Measurements from ENCODE around the gene SLC39A2. TPM values are rescaled to one million over a fixed set of nuclear protein-coding genes. Genes with fewer than 3 reads are reported as not detected.
"Not testable (repeated sequence)": the region's sequence is repeated elsewhere in the genome, so short reads cannot be mapped to it uniquely, and the experiment has no call there.

SLC39A2 gene
- polyA plus RNA-seq, 1 of the 3 experiments (the other 2 are of a cell fraction), result not detected

- Histone ChIP-seq H3K79me2 (ENCODE audit: insufficient read depth) (no peaks in the 10 kb centered on the region), H4K20me1 (ENCODE audit: insufficient read depth) (no peaks in the 10 kb centered on the region), H3K27me3 (ENCODE audit: insufficient read depth) (peaks cover 22% of the 10 kb centered on the region; the same call in 1 of the 2 replicates), H3K4me2 (no peak overlapping the region), H3K4me3 (ENCODE audit: low read depth in 2 of 2, low read length in 1 of 2) (no peak overlapping the region), H3K9ac (no peak overlapping the region), H3K9me2 (no peaks in the 10 kb centered on the region; the same call in 1 of the 2 replicates), H2AFZ (ENCODE audit: low read depth) (no peak overlapping the region), H3F3A (replicated peaks; ENCODE audit: insufficient read depth) (no peaks in the 10 kb centered on the region), H3K9me3 (no peaks in the 10 kb centered on the region), H3K36me3 (replicated peaks in 1 of 2; ENCODE audit: control insufficient read depth in 1 of 2, insufficient read depth in 2 of 2, low read length in 1 of 2) (no peaks in the 10 kb centered on the region), H3K4me1 (ENCODE audit: control insufficient read depth in 1 of 2, insufficient read depth in 2 of 2, low read depth in 1 of 2, low read length in 1 of 2) (no peaks in the 10 kb centered on the region), H3K27ac (ENCODE audit: low read depth in 2 of 2, low read length in 1 of 2) (no peak overlapping the region)
- DNase-seq, result no peak
- TF ChIP-seq ZBTB33 (IDR thresholded peaks at IDR 0.05; ENCODE audit: borderline replicate concordance, low read depth) (no peak), POLR2AphosphoS5 (IDR thresholded peaks at IDR 0.05; ENCODE audit: low read depth, low read length) (no peak), FOSL2 (IDR thresholded peaks at IDR 0.05; ENCODE audit: borderline replicate concordance, low read depth) (no peak), GATA2 (CRISPR knock-in tag; IDR thresholded peaks at IDR 0.05) (no peak), TEAD4 (IDR thresholded peaks at IDR 0.05; ENCODE audit: borderline replicate concordance, insufficient read depth) (no peak), MXI1 (IDR thresholded peaks at IDR 0.05; ENCODE audit: low read depth, low read length) (no peak), FOXM1 (IDR thresholded peaks at IDR 0.05; ENCODE audit: low read depth) (no peak), GABPA (IDR thresholded peaks at IDR 0.05; ENCODE audit: low read depth) (no peak)
- 8% methylated on average over 11 of the region's 11 CpGs for WGBS (ENCODE audit: low lambda C conversion rate)
- CTCF ChIA-PET, result interaction anchor here (1.3 to 3.1 kb wide), 2 partner anchors 15 to 99 kb away, joined by 4 to 27 read pairs; no protein-coding TSS in a partner anchor
- POLR2A ChIA-PET, result no interaction called here
Observed at GRCh38 chr14:20956376-20956976, 42.6 kb upstream of the SLC39A2 start.

- H3K36me3 ChIP-seq (replicated peaks in 1 of 2; ENCODE audit: control insufficient read depth in 1 of 2, insufficient read depth in 2 of 2, low read length in 1 of 2); H3K9me3 ChIP-seq; H3F3A ChIP-seq (replicated peaks; ENCODE audit: insufficient read depth); POLR2A ChIA-PET; H2AFZ ChIP-seq (ENCODE audit: low read depth); H3K27ac ChIP-seq (ENCODE audit: low read depth in 2 of 2, low read length in 1 of 2); H3K79me2 ChIP-seq (ENCODE audit: insufficient read depth); H4K20me1 ChIP-seq (ENCODE audit: insufficient read depth); DNase-seq; H3K4me2 ChIP-seq; H3K4me1 ChIP-seq (ENCODE audit: control insufficient read depth in 1 of 2, insufficient read depth in 2 of 2, low read depth in 1 of 2, low read length in 1 of 2); H3K9ac ChIP-seq; H3K4me3 ChIP-seq (ENCODE audit: low read depth in 2 of 2, low read length in 1 of 2); H3K9me2 ChIP-seq: not testable (repeated sequence)
- CTCF ChIA-PET, result interaction anchor here (2.8 kb wide), 1 partner anchor 12 kb away, joined by 31 read pairs; no protein-coding TSS in a partner anchor
- peaks cover 27% of the 10 kb centered on the region; the same call in 1 of the 2 replicates for H3K27me3 ChIP-seq (ENCODE audit: insufficient read depth)
Observed at GRCh38 chr14:20958946-20959345, 40.1 kb upstream of the SLC39A2 start.

GRCh38 chr14:20969336-20969735, 29.8 kb upstream of the SLC39A2 start:
- Histone ChIP-seq H3K27me3 (ENCODE audit: insufficient read depth) (peaks cover 23% of the 10 kb centered on the region; the same call in 1 of the 2 replicates), H3K4me2 (no peak overlapping the region), H3K4me3 (ENCODE audit: low read depth in 2 of 2, low read length in 1 of 2) (no peak overlapping the region), H3K36me3 (replicated peaks in 1 of 2; ENCODE audit: control insufficient read depth in 1 of 2, insufficient read depth in 2 of 2, low read length in 1 of 2) (no peaks in the 10 kb centered on the region), H2AFZ (ENCODE audit: low read depth) (no peak overlapping the region), H4K20me1 (ENCODE audit: insufficient read depth) (no peaks in the 10 kb centered on the region), H3K9me2 (no peaks in the 10 kb centered on the region), H3K79me2 (ENCODE audit: insufficient read depth) (no peaks in the 10 kb centered on the region), H3F3A (replicated peaks; ENCODE audit: insufficient read depth) (peaks cover 3% of the 10 kb centered on the region), H3K9me3 (no peaks in the 10 kb centered on the region), H3K27ac (ENCODE audit: low read depth in 2 of 2, low read length in 1 of 2) (no peak overlapping the region), H3K9ac (no peak overlapping the region), H3K4me1 (ENCODE audit: control insufficient read depth in 1 of 2, insufficient read depth in 2 of 2, low read depth in 1 of 2, low read length in 1 of 2) (peaks cover 0 to 3% of the 10 kb centered on the region in 2 experiments; a peak in 1 of 4 replicates)
- no peak for TF ChIP-seq ZBTB33 (IDR thresholded peaks at IDR 0.05; ENCODE audit: borderline replicate concordance, low read depth)
- no peak for TF ChIP-seq SIN3A (IDR thresholded peaks at IDR 0.05; ENCODE audit: borderline replicate concordance, low read depth, low read length)
- no peak for TF ChIP-seq MAX (IDR thresholded peaks at IDR 0.05; ENCODE audit: low read depth)
- TF ChIP-seq RCOR1 (IDR thresholded peaks at IDR 0.05; ENCODE audit: low read length), result no peak
- TF ChIP-seq RFX5 (IDR thresholded peaks at IDR 0.05; ENCODE audit: low read length), result no peak
- TF ChIP-seq FOXJ3 (CRISPR knock-in tag; IDR thresholded peaks at IDR 0.05), result no peak
- TF ChIP-seq JUND (IDR thresholded peaks at IDR 0.05), result no peak
- TF ChIP-seq IRF3 (IDR thresholded peaks at IDR 0.05; ENCODE audit: low read depth, low read length), result no peak
- WGBS (ENCODE audit: low lambda C conversion rate), result 33% methylated on average over 3 of the region's 3 CpGs
- DNase-seq, result no peak
- ChIA-PET POLR2A (no interaction called here), CTCF (interaction anchor here (0.9 to 4.2 kb wide), 5 partner anchors 12 to 123 kb away, joined by 3 to 79 read pairs (median 3); no protein-coding TSS in a partner anchor)

Data from SK-N-SH (cell line).